ENCODE measurements around the gene SDCCAG8.

SDCCAG8 gene

DNA sequence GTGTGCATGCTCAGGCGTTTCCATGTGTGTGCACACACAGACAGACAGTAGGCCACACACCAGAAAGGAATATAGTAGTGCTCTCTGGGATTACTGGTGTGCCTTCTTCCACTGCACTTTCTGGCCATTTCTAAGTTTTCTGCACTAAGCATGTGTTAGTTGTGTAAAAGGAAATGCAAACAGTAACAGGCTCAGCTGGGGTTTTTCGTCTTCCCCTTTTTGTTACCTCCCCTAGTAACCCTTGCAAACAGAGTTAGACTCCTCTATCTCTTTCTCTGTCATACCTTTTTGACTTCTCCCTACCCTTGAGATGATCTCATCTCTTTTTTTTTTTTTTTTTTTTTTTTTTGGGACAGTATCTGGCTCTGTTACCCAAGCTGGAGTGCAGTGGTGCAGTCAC lies 196.3 kb downstream of the SDCCAG8 start:
- DNase-seq (ENCODE audit: low read depth) = peak; percentile 76
- H3K4me3 ChIP-seq (ENCODE audit: low read depth, low read length) = no peak overlapping the region

DNA sequence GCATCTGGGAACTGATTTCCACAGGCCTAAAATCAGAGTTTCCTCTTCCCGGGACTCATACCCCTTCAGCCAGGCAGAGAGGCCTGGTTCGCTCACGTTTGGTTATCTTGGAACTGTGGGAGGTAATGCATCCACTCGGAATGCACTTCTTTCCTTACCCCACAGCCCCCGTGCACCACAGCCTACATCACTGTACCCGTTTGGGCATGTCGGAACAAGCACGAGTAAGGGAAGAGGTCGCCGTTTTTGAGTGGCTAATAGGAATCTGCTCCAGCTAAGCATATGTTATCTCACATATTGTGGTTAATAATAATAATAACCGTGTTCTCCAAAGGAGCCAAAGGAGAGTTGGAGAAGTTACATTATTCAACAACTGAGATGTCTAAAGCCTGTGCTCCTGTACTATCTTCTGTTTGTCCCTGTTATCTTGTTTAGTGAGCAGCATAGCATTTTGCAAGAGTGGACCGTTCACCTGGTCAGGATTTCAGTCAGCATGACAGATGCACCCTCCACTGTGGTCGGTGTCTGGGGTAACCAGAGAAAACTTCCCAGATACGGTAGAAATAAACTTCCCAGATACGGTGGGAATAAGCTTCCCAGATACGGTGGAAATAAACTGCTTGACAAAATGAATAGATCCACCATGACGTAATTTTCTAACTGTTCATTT lies 198.6 kb downstream of the SDCCAG8 start:
- TF ChIP-seq, protein P1, sequence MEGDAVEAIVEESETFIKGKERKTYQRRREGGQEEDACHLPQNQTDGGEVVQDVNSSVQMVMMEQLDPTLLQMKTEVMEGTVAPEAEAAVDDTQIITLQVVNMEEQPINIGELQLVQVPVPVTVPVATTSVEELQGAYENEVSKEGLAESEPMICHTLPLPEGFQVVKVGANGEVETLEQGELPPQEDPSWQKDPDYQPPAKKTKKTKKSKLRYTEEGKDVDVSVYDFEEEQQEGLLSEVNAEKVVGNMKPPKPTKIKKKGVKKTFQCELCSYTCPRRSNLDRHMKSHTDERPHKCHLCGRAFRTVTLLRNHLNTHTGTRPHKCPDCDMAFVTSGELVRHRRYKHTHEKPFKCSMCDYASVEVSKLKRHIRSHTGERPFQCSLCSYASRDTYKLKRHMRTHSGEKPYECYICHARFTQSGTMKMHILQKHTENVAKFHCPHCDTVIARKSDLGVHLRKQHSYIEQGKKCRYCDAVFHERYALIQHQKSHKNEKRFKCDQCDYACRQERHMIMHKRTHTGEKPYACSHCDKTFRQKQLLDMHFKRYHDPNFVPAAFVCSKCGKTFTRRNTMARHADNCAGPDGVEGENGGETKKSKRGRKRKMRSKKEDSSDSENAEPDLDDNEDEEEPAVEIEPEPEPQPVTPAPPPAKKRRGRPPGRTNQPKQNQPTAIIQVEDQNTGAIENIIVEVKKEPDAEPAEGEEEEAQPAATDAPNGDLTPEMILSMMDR (IDR thresholded peaks at IDR 0.05; ENCODE audit: low read depth, low read length) = no peak
- TF ChIP-seq, protein P2, sequence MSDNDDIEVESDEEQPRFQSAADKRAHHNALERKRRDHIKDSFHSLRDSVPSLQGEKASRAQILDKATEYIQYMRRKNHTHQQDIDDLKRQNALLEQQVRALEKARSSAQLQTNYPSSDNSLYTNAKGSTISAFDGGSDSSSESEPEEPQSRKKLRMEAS (IDR thresholded peaks at IDR 0.05; ENCODE audit: low read depth, low read length) = no peak
- no peak for DNase-seq (ENCODE audit: low read depth)

More for the DNA sequence above, 196.3 kb downstream of the SDCCAG8 start:
- TF ChIP-seq, protein P1 (IDR thresholded peaks at IDR 0.05; ENCODE audit: low read depth, low read length) = no peak
- TF ChIP-seq MYC (IDR thresholded peaks at IDR 0.05; ENCODE audit: low read depth, low read length) (peak; percentile 62; the same call in 1 of the 2 replicates), POLR2A (IDR thresholded peaks at IDR 0.05; ENCODE audit: extremely low read depth, insufficient read length) (no peak)
- TF ChIP-seq, protein P2 (IDR thresholded peaks at IDR 0.05; ENCODE audit: low read depth, low read length) = peak; percentile 77

DNA sequence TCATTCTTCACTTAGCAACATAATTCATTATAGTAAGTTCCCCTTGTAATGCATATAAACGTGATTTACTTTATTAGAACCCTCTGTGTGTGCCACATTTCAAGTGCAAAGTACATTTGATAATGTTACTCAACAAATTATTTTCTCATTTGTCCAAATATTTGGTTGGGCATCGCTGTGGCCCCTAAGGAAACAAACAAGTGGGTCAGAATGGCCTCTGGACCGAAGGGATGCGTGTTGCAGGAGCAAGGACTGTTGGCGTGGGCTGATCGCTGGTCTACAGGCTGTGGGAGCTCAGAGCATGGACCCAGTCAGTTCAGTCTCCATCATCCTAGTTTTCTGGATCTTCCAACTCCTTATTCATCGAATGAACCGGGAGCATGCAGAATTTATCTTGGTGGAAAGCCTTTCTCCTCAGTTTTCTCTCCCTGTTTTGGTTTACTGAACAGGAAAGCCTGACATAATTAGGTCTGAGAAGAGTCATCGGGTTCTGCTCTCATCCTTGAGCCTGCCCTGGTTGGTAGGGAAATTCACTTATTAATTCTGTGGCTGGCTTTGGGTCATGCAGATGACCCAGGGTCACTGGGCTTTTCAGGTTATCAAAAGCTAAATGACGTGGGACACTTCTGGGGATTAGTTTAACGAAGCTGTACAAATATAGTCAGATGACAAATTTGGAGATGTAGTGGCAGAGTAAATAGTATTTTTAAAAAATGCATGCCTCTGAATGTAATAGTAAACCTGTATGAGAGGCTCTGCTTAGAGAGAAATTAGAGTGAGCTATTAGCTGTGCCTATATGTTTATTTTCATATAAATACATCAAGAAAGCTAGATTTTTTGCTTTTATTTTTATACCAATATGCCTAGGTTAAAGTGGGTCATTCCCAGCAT lies 200.2 kb downstream of the SDCCAG8 start:
- no peak for DNase-seq (ENCODE audit: low read depth)
- no peak overlapping the region for H3K4me3 ChIP-seq (ENCODE audit: low read depth, low read length)
- TF ChIP-seq POLR2A (IDR thresholded peaks at IDR 0.05; ENCODE audit: extremely low read depth, insufficient read length) (no peak), MYC (IDR thresholded peaks at IDR 0.05; ENCODE audit: low read depth, low read length) (no peak)
- TF ChIP-seq, protein P2 (IDR thresholded peaks at IDR 0.05; ENCODE audit: low read depth, low read length) = no peak
- TF ChIP-seq, protein P1 (IDR thresholded peaks at IDR 0.05; ENCODE audit: low read depth, low read length) = no peak

More for the DNA sequence above, 198.6 kb downstream of the SDCCAG8 start:
- H3K4me3 ChIP-seq (ENCODE audit: low read depth, low read length) = no peak overlapping the region

DNA sequence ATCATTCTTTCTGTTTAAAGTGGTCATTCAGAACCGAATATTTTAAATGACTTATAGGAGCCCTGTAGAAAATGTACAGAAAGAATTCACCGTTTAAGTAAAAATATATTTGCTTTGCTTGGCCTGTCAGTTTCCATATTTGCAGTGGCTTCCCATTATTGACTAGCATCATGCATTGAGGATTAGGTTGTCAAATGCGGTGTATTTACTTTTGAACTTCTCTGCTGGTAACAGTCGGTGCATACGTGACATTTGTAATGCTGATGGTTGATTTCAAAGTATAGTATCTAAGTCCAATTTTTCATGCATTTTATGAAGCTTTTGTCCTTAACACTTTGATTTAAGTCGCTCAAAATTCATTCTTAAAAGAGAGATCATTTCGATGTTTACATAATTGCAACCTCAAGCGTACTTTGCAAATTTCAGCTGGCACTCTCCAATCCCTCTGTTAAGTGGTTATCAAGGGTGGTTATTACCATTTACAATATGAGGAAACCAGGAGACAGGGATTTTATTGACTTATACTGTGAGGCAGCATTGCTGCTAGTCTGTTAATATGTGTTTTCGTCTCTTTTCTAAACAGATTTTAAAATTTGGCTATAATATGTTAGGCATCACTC lies 201.6 kb downstream of the SDCCAG8 start:
- TF ChIP-seq, protein P2 (IDR thresholded peaks at IDR 0.05; ENCODE audit: low read depth, low read length) = no peak
- no peak for TF ChIP-seq MYC (IDR thresholded peaks at IDR 0.05; ENCODE audit: low read depth, low read length)
- DNase-seq (ENCODE audit: low read depth) = no peak
- H3K4me3 ChIP-seq (ENCODE audit: low read depth, low read length) = no peak overlapping the region

DNA sequence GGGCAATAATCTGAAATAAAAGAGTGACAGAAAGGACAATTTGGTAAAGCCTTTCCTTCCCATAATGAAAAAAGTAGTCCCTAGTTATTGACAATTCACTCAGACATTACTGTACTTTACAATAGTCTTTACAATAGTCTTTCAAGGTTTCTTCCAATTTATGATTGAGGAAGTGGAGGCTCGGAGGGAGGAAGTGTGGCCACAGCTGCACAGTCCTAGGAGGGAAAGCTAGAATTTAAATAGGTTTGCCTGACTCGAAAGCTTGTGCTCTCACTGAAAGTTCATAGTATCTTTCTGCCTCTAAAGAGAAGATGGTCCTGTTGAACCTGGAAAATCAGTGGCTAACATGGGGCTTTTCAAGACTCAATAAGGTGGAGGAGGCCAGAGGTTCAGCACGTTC lies 203.2 kb downstream of the SDCCAG8 start:
- DNase-seq (ENCODE audit: low read depth) = peak; percentile 70
- TF ChIP-seq POLR2A (IDR thresholded peaks at IDR 0.05; ENCODE audit: extremely low read depth, insufficient read length) (no peak), MYC (IDR thresholded peaks at IDR 0.05; ENCODE audit: low read depth, low read length) (no peak)
- TF ChIP-seq, protein P1 (IDR thresholded peaks at IDR 0.05; ENCODE audit: low read depth, low read length) = no peak
- TF ChIP-seq, protein P2 (IDR thresholded peaks at IDR 0.05; ENCODE audit: low read depth, low read length) = no peak
- no peak overlapping the region for H3K4me3 ChIP-seq (ENCODE audit: low read depth, low read length)
